ENCODE measurements around the gene SYNJ2.

DNA sequence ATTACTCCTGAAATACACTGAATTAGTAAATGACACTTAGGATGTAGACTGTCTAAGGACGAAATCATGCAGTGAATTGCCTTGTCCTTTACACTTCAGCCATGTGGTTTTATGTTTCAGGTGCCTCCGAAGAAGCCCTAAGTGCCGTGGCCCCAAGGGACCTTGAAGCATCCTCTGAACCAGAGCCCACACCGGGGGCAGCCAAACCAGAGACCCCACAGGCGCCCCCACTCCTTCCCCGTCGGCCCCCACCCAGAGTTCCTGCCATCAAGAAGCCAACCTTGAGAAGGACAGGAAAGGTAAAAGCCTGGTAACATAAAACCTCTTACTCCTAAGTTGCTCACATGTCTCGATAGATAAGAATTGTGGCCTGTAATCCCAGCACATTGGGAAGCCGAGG lies 111.1 kb downstream of the SYNJ2 start:
- TF ChIP-seq, protein P1, sequence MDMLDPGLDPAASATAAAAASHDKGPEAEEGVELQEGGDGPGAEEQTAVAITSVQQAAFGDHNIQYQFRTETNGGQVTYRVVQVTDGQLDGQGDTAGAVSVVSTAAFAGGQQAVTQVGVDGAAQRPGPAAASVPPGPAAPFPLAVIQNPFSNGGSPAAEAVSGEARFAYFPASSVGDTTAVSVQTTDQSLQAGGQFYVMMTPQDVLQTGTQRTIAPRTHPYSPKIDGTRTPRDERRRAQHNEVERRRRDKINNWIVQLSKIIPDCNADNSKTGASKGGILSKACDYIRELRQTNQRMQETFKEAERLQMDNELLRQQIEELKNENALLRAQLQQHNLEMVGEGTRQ (IDR thresholded peaks at IDR 0.05; ENCODE audit: low read depth, low read length), result no peak
- TF ChIP-seq CTCF (conservative IDR thresholded peaks at IDR 0.05; ENCODE audit: low read depth, low read length) (no peak), BHLHE40 (IDR thresholded peaks at IDR 0.05; ENCODE audit: low read depth, low read length) (no peak), POLR2A (IDR thresholded peaks at IDR 0.05; ENCODE audit: low read depth, low read length) (no peak), MAFK (IDR thresholded peaks at IDR 0.05; ENCODE audit: low read depth, low read length) (no peak), SMC3 (IDR thresholded peaks at IDR 0.05; ENCODE audit: low read depth, low read length) (no peak), RAD21 (IDR thresholded peaks at IDR 0.05; ENCODE audit: low read length) (no peak), RFX5 (IDR thresholded peaks at IDR 0.05; ENCODE audit: low read depth, low read length) (no peak), CEBPB (IDR thresholded peaks at IDR 0.05; ENCODE audit: low read depth, low read length) (no peak), NFE2L2 (IDR thresholded peaks at IDR 0.05; ENCODE audit: low read depth, low read length) (no peak), MXI1 (IDR thresholded peaks at IDR 0.05; ENCODE audit: borderline replicate concordance, low read depth, low read length) (no peak), RCOR1 (IDR thresholded peaks at IDR 0.05; ENCODE audit: insufficient replicate concordance, low read length) (no peak), MAZ (IDR thresholded peaks at IDR 0.05; ENCODE audit: borderline replicate concordance, low read depth, low read length) (no peak)
